Right cardiac atrium (tissue), 5 donors: ENCODE data around the gene SFN. TPM values are rescaled to one million over a fixed set of nuclear protein-coding genes. Genes with fewer than 3 reads are reported as not detected.

ENCODE experiments used
- polyA plus RNA-seq: library from polyadenylated mRNA; stranded (reverse); fragments of 200-250 nt; gene quantifications from one replicate; pipeline ENCODE4 v1.2.3, GENCODE V29; 2013
- total RNA-seq, 4 donors: library from RNA; stranded (reverse); fragmentation: NEBNext Ultra II Directional; extraction: Animal tissue kit (Norgen Biotek cat#: 25700); gene quantifications; one replicate each; pipeline ENCODE4 v1.2.1, GENCODE V29; 2021
- donor health status: healthy with polysubstance abuse.
- donor health status: DM: no; HTN: yes; CAD: no.
- donor health status: DM: no; HTN: no; CAD: no.
- donor health status: DM: no; HTN: yes; CAD: no; lungs with severe emphysema.
- donor health status: DM: yes; HTN: yes; CAD: no.

The SFN gene
- total and polyA plus RNA-seq, 5 donors: 0.20 to 0.24 (median 0.23) TPM; not detected in 2

Other genes starting within 250 kb of the SFN start
- 10 to 100 TPM; 33.1 to 45.3 (median 40.0) TPM for gene ARID1A, start 167.1 kb upstream of the SFN start, total RNA-seq
- gene ARID1A, start 167.1 kb upstream of the SFN start, polyA plus RNA-seq: 15.7 TPM
- gene PIGV, start 75.2 kb upstream of the SFN start, total RNA-seq: 1 to 10 TPM; 5.2 to 7.3 (median 5.9) TPM
- gene PIGV, start 75.2 kb upstream of the SFN start, polyA plus RNA-seq: 3.9 TPM
- 10 to 100 TPM; 11.8 to 14.4 (median 13.5) TPM for gene ZDHHC18, start 36.5 kb upstream of the SFN start, total RNA-seq
- 12.3 TPM for gene ZDHHC18, start 36.5 kb upstream of the SFN start, polyA plus RNA-seq
- gene GPN2, start 27.1 kb downstream of the SFN start, total RNA-seq: 10 to 100 TPM; 14.8 to 18.4 (median 15.8) TPM
- 10.4 TPM for gene GPN2, start 27.1 kb downstream of the SFN start, polyA plus RNA-seq
- gene GPATCH3, start 37.3 kb downstream of the SFN start, total RNA-seq: 10 to 100 TPM in 2 of 4 donors, 1 to 10 TPM in 2; 7.9 to 11.7 (median 9.8) TPM
- gene GPATCH3, start 37.3 kb downstream of the SFN start, polyA plus RNA-seq: 6.0 TPM
- 1 to 10 TPM; 4.2 to 9.6 (median 6.4) TPM for gene NR0B2, start 50.8 kb downstream of the SFN start, total RNA-seq
- 9.6 TPM for gene NR0B2, start 50.8 kb downstream of the SFN start, polyA plus RNA-seq
- 10 to 100 TPM; 71.7 to 89.1 (median 76.4) TPM for gene NUDC, start 58.6 kb downstream of the SFN start, total RNA-seq
- 83.0 TPM for gene NUDC, start 58.6 kb downstream of the SFN start, polyA plus RNA-seq
- 1 to 10 TPM in 1 of 4 donors, under 1 TPM in 3; 0.19 to 1.2 (median 0.88) TPM for gene KDF1, start 97.3 kb downstream of the SFN start, total RNA-seq
- 0.54 TPM for gene KDF1, start 97.3 kb downstream of the SFN start, polyA plus RNA-seq
- gene TRNP1, start 130.5 kb downstream of the SFN start, total RNA-seq: 10 to 100 TPM; 45.9 to 52.4 (median 49.1) TPM
- gene TRNP1, start 130.5 kb downstream of the SFN start, polyA plus RNA-seq: 64.6 TPM
- gene TENT5B, start 149.7 kb downstream of the SFN start, total RNA-seq: 10 to 100 TPM; 27.5 to 32.4 (median 30.7) TPM
- 28.6 TPM for gene TENT5B, start 149.7 kb downstream of the SFN start, polyA plus RNA-seq